Hepatocyte (in vitro differentiated cells): ENCODE results near the gene SGO2.

Source experiments
- CTCF ChIP-seq: fragments of 200-600 bp; sonication (generic); IDR thresholded peaks from 2 replicates; pipeline ENCODE4 v1.5.1; 2016; ENCODE audit warnings: antibody characterized with exemption, mild to moderate bottlenecking; ENCODE audit not compliant: poor library complexity
- EZH2phosphoT487 ChIP-seq: fragments of 200-600 bp; sonication (generic); IDR thresholded peaks from one replicate; pipeline ENCODE4 v1.6.1; 2018; ENCODE audit warnings: antibody characterized with exemption, mild to moderate bottlenecking, low read depth, moderate library complexity; ENCODE audit not compliant: unreplicated experiment, severe bottlenecking

- TF ChIP-seq EZH2phosphoT487 (no peak), CTCF (no peak)
These were observed 23.8 kb upstream of the SGO2 start for GRCh38 chr2:200502196-200502595.
